ENCODE measurements around the gene BAIAP2L2. TPM values are rescaled to one million over a fixed set of nuclear protein-coding genes. Genes with fewer than 3 reads are reported as not detected.
"Not testable (repeated sequence)": the region's sequence is repeated elsewhere in the genome, so short reads cannot be mapped to it uniquely, and the experiment has no call there.

The BAIAP2L2 gene
- total RNA-seq, 4 donors from 2014 or later, result 0.58 TPM; not detected in 3

GRCh38 chr22:38041760-38042487, 68.6 kb downstream of the BAIAP2L2 start:
- peak overlapping the region in 2 of 4 donors; percentile 70 to 80 for H3K27ac ChIP-seq
- no peaks in the 10 kb centered on the region for H3K36me3 ChIP-seq
- H3K27me3 ChIP-seq, result no peaks in the 10 kb centered on the region
- no peaks in the 10 kb centered on the region for H3K9me3 ChIP-seq
- peak; percentile 26 for ATAC-seq
- peaks cover 0 to 25% (median 0%) of the 10 kb centered on the region in 3 donors for H3K4me1 ChIP-seq
- H3K4me3 ChIP-seq, result no peak overlapping the region
- TF ChIP-seq POLR2AphosphoS5 (IDR thresholded peaks at IDR 0.05) (no peak), POLR2A (IDR thresholded peaks at IDR 0.05) (no peak), CTCF (IDR thresholded peaks at IDR 0.05) (no peak), EP300 (IDR thresholded peaks at IDR 0.05) (no peak)
- 57 to 100% methylated on average over 1 of the region's 5 CpGs for WGBS, 2 donors (ENCODE audit: low coverage in 1 of 2)

GRCh38 chr22:38040953-38041759, 69.3 kb downstream of the BAIAP2L2 start:
- Histone ChIP-seq H3K4me1 (peaks cover 0 to 25% (median 0%) of the 10 kb centered on the region in 3 donors), H3K36me3 (no peaks in the 10 kb centered on the region), H3K27me3 (no peaks in the 10 kb centered on the region), H3K9me3 (no peaks in the 10 kb centered on the region), H3K4me3 (no peak overlapping the region), H3K27ac (peak overlapping the region in 2 of 4 donors; percentile 70 to 80)
- TF ChIP-seq POLR2A (IDR thresholded peaks at IDR 0.05) (no peak), EP300 (IDR thresholded peaks at IDR 0.05) (no peak), CTCF (IDR thresholded peaks at IDR 0.05) (no peak), POLR2AphosphoS5 (IDR thresholded peaks at IDR 0.05) (no peak)
- 51 to 66% methylated on average over 2 to 15 of the region's 20 CpGs for WGBS, 2 donors (ENCODE audit: low coverage in 1 of 2)
- ATAC-seq, result no peak

GRCh38 chr22:38038890-38039812, 71.3 kb downstream of the BAIAP2L2 start:
- no peak for TF ChIP-seq EP300 (IDR thresholded peaks at IDR 0.05)
- TF ChIP-seq CTCF (IDR thresholded peaks at IDR 0.05), result no peak
- no peak for TF ChIP-seq POLR2A (IDR thresholded peaks at IDR 0.05)
- no peak for TF ChIP-seq POLR2AphosphoS5 (IDR thresholded peaks at IDR 0.05)
- Histone ChIP-seq H3K36me3 (no peaks in the 10 kb centered on the region), H3K9me3 (no peaks in the 10 kb centered on the region), H3K27me3 (no peaks in the 10 kb centered on the region), H3K4me1 (peaks cover 3 to 41% (median 4%) of the 10 kb centered on the region in 3 donors), H3K27ac (peak overlapping the region in 3 of 4 donors; percentile 70 to 80 (median 73)), H3K4me3 (peak overlapping the region in 1 of 2 donors; percentile 21)
- 20 to 75% methylated on average over 1 to 4 of the region's 46 CpGs for WGBS, 2 donors (ENCODE audit: low coverage in 1 of 2)
- ATAC-seq, result no peak

GRCh38 chr22:38038426-38038825, 72.1 kb downstream of the BAIAP2L2 start:
- WGBS, 2 donors (ENCODE audit: low coverage in 1 of 2), result 94% methylated on average over 6 of the region's 23 CpGs; no CpG with 5 or more reads in 1 of the 2 donors
- ATAC-seq, result no peak
- Histone ChIP-seq H3K9me3 (no peaks in the 10 kb centered on the region), H3K4me3 (no peak overlapping the region), H3K36me3 (no peaks in the 10 kb centered on the region), H3K27ac (peak overlapping the region in 3 of 4 donors; percentile 70 to 80 (median 73)), H3K27me3 (no peaks in the 10 kb centered on the region), H3K4me1 (peaks cover 4 to 49% (median 12%) of the 10 kb centered on the region in 3 donors)
- TF ChIP-seq EP300 (IDR thresholded peaks at IDR 0.05) (no peak), POLR2A (IDR thresholded peaks at IDR 0.05) (no peak), CTCF (IDR thresholded peaks at IDR 0.05) (no peak), POLR2AphosphoS5 (IDR thresholded peaks at IDR 0.05) (no peak)

GRCh38 chr22:38037367-38038150, 72.9 kb downstream of the BAIAP2L2 start:
- ATAC-seq, H3K4me3 ChIP-seq, H3K9me3 ChIP-seq, H3K36me3 ChIP-seq, H3K27me3 ChIP-seq: not testable (repeated sequence)
- Histone ChIP-seq H3K27ac (peak overlapping the region in 3 of 4 donors; percentile 70 to 80 (median 73)), H3K4me1 (peaks cover 4 to 51% (median 14%) of the 10 kb centered on the region in 3 donors)
- WGBS, 2 donors (ENCODE audit: low coverage in 1 of 2), result 66 to 82% methylated on average over 6 to 12 of the region's 13 CpGs
